KMS-11 (cell line): Measurements from ENCODE around the gene FAM107A.

Experiments
- H2AFZ ChIP-seq: fragments of 200-600 bp; sonication (generic); 2 replicates; pipeline ENCODE4 v1.6.1; 2016; ENCODE audit warnings: antibody characterized with exemption, mixed run types, low read depth
- H3K27ac ChIP-seq: fragments of 200-600 bp; sonication (generic); 2 replicates; pipeline ENCODE4 v1.6.1; 2016; ENCODE audit warnings: mild to moderate bottlenecking, mixed run types
- H3K27me3 ChIP-seq: fragments of 200-600 bp; sonication (generic); 2 replicates; pipeline ENCODE4 v1.6.1; 2017; ENCODE audit warnings: mild to moderate bottlenecking, low read depth, mixed run types, moderate library complexity; ENCODE audit not compliant: insufficient read depth
- H3K36me3 ChIP-seq: fragments of 200-600 bp; sonication (generic); 2 replicates; pipeline ENCODE4 v1.6.1; 2017; ENCODE audit warnings: mild to moderate bottlenecking, mixed run types; ENCODE audit not compliant: insufficient read depth
- H3K4me1 ChIP-seq: fragments of 200-600 bp; sonication (generic); 2 replicates; pipeline ENCODE4 v1.6.1; 2016; ENCODE audit warnings: mild to moderate bottlenecking, low read depth, mixed run types; ENCODE audit not compliant: poor library complexity, severe bottlenecking
- H3K4me2 ChIP-seq: fragments of 200-600 bp; sonication (generic); 2 replicates; pipeline ENCODE4 v1.7.0; 2016; ENCODE audit warnings: mild to moderate bottlenecking, mixed run types
- H3K4me3 ChIP-seq: fragments of 200-600 bp; sonication (generic); IDR thresholded peaks from 2 replicates; pipeline ENCODE4 v1.6.1; 2017; ENCODE audit warnings: low read depth, low read length, mixed read lengths; ENCODE audit not compliant: insufficient read depth
- H3K79me2 ChIP-seq: fragments of 200-600 bp; sonication (generic); 2 replicates; pipeline ENCODE4 v1.6.1; 2016; ENCODE audit warnings: low read depth, mixed run types; ENCODE audit not compliant: insufficient read depth
- H3K9ac ChIP-seq: fragments of 200-600 bp; sonication (generic); 2 replicates; pipeline ENCODE4 v1.6.1; 2016; ENCODE audit warnings: mild to moderate bottlenecking, mixed run types
- H4K20me1 ChIP-seq: fragments of 200-600 bp; sonication (generic); 2 replicates; pipeline ENCODE4 v1.6.1; 2016; ENCODE audit warnings: mild to moderate bottlenecking, mixed run types; ENCODE audit not compliant: insufficient read depth
- TF ChIP-seq, protein P1 (sequence below): fragments of 200-600 bp; sonication (generic); conservative IDR thresholded peaks from 2 replicates; pipeline ENCODE4 v1.6.1; 2017; ENCODE audit warnings: low read depth, mild to moderate bottlenecking, antibody characterized with exemption, low read length, moderate library complexity, mixed read lengths

Gene FAM107A

DNA sequence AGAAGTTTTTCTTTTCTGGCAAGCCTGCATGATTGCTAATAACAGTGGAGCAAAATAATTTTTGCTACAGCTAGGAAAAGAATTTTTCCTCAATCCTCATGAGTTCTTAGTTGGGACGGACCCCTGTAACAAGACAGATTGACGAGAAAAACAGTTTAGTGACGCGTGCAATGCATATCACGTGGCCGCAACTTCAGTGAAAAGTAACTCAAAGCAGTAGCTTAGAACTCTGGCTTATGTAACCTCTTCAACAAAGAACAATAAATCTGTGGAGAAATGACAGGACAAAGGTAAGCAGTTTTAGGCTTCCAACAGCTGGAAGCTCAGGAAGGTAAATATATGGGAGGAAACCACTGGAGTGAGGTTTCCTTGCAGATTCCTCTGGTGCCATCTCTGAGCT is 19.7 kb downstream of the FAM107A start:
- Histone ChIP-seq H3K79me2 (no peaks in the 10 kb centered on the region), H4K20me1 (no peaks in the 10 kb centered on the region), H3K36me3 (no peaks in the 10 kb centered on the region), H3K4me2 (no peak overlapping the region), H3K4me3 (no peak overlapping the region), H3K9ac (no peak overlapping the region), H3K27me3 (no peaks in the 10 kb centered on the region), H2AFZ (no peak overlapping the region), H3K4me1 (no peaks in the 10 kb centered on the region), H3K27ac (no peak overlapping the region)
- TF ChIP-seq, protein P1, sequence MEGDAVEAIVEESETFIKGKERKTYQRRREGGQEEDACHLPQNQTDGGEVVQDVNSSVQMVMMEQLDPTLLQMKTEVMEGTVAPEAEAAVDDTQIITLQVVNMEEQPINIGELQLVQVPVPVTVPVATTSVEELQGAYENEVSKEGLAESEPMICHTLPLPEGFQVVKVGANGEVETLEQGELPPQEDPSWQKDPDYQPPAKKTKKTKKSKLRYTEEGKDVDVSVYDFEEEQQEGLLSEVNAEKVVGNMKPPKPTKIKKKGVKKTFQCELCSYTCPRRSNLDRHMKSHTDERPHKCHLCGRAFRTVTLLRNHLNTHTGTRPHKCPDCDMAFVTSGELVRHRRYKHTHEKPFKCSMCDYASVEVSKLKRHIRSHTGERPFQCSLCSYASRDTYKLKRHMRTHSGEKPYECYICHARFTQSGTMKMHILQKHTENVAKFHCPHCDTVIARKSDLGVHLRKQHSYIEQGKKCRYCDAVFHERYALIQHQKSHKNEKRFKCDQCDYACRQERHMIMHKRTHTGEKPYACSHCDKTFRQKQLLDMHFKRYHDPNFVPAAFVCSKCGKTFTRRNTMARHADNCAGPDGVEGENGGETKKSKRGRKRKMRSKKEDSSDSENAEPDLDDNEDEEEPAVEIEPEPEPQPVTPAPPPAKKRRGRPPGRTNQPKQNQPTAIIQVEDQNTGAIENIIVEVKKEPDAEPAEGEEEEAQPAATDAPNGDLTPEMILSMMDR, result no peak

GRCh38 chr3:58556761-58557221 is 20.4 kb downstream of the FAM107A start:
- H3K36me3 ChIP-seq, result no peaks in the 10 kb centered on the region
- TF ChIP-seq, protein P1, result no peak
- no peak overlapping the region for H3K9ac ChIP-seq

GRCh38 chr3:58556001-58556400 is 21.2 kb downstream of the FAM107A start:
- Histone ChIP-seq H3K27ac (no peak overlapping the region), H3K27me3 (no peaks in the 10 kb centered on the region), H3K4me1 (no peaks in the 10 kb centered on the region), H3K4me3 (no peak overlapping the region), H3K79me2 (no peaks in the 10 kb centered on the region), H4K20me1 (no peaks in the 10 kb centered on the region), H2AFZ (no peak overlapping the region), H3K9ac (no peak overlapping the region), H3K36me3 (no peaks in the 10 kb centered on the region), H3K4me2 (no peak overlapping the region)
- TF ChIP-seq, protein P1, result no peak

More at GRCh38 chr3:58556761-58557221, 20.4 kb downstream of the FAM107A start:
- H2AFZ ChIP-seq, result no peak overlapping the region
- no peak overlapping the region for H3K27ac ChIP-seq
- H3K4me3 ChIP-seq, result no peak overlapping the region
- no peaks in the 10 kb centered on the region for H3K79me2 ChIP-seq
- H3K4me1 ChIP-seq, result no peaks in the 10 kb centered on the region
- no peaks in the 10 kb centered on the region for H3K27me3 ChIP-seq
- H3K4me2 ChIP-seq, result no peak overlapping the region
- no peaks in the 10 kb centered on the region for H4K20me1 ChIP-seq

DNA sequence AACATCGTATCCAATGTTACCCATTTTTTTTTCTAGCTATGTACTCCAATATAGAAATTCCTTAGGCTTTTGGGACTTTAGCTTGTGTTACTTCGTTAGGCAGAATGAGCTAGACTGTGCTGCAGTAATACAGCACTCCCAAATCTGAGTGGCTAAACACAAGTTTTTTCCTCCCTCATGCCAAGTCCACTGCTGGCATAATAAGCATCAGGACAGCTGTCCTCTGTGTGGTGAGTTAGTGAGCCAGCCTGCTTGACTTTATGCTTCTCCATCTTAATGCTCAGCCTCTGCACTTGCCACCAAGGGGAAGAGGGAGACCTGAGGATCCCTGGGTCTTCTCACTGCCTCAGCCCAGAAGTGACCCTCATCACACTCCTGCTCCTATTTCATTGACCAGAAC is 22.0 kb downstream of the FAM107A start:
- Histone ChIP-seq H4K20me1 (no peaks in the 10 kb centered on the region), H3K27me3 (no peaks in the 10 kb centered on the region), H2AFZ (no peak overlapping the region)

More for the DNA sequence above, 22.0 kb downstream of the FAM107A start:
- Histone ChIP-seq H3K4me3 (no peak overlapping the region), H3K4me1 (no peaks in the 10 kb centered on the region), H3K4me2 (no peak overlapping the region), H3K27ac (no peak overlapping the region), H3K36me3 (no peaks in the 10 kb centered on the region), H3K79me2 (no peaks in the 10 kb centered on the region), H3K9ac (no peak overlapping the region)
- TF ChIP-seq, protein P1, result no peak
